Measurements from ENCODE around the gene TBC1D8B.
A peak's percentile ranks its signal among the peaks of the same experiment; 100 is the strongest.
"Not testable (repeated sequence)": the region's sequence is repeated elsewhere in the genome, so short reads cannot be mapped to it uniquely, and the experiment has no call there.

The TBC1D8B gene

DNA sequence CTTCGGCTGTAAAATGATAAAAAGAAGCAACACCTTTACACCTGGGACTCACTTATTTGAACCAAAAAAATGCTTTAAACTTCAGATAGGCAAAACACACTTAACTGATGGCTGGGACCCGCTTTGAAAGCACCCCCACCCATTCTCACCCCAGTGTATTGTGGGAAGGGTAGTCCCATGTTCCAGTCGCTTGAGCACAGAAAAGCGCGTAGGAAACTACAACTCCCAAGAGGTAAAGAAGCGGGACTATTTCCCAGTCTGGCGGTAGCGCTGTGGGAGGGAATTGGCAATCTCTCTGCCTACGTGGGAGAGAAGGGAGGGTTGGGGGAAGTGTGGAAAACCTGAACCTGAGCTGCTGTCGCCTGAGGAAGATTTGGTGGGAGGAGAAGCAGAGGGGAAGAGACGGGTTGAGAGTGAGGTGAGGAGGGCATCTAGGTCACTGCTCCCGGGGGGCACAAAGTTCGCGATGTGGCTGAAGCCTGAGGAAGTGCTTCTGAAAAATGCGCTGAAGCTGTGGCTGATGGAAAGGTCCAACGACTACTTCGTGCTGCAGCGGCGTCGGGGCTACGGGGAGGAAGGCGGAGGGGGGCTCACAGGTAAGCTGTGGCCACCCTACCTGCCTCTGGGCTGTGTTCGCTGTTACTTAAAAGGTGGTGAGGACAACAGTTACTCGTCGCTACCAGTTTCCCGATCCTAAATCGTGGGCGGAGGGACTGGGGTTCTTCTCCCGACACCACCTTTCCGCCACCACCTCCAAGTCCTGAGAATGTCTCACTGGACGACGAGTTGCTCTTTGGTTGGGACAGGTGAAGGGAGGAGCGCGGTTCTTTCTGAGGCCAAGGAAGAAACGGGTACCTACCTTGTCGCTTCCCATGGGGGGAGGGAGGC lies at the start of gene TBC1D8B:
TBC1D8B (plus strand) TSS at position 286 of the 888 bp plus-strand sequence; CDS start at position 467, 181 bp downstream.
- peak; percentile 44 for DNase-seq

- DNase-seq = not testable (repeated sequence)
Observed at GRCh38 chrX:106769288-106769687, 33.2 kb upstream of the TBC1D8B start.

GRCh38 chrX:106774981-106775380 lies 27.5 kb upstream of the TBC1D8B start:
- no peak for DNase-seq

- DNase-seq = no peak
Observed at GRCh38 chrX:106780264-106780663, 22.2 kb upstream of the TBC1D8B start.

GRCh38 chrX:106780664-106781377 lies 21.7 kb upstream of the TBC1D8B start:
- DNase-seq = no peak

- no peak for DNase-seq
Observed at GRCh38 chrX:106783716-106784115, 18.8 kb upstream of the TBC1D8B start.

- DNase-seq = no peak
Observed at GRCh38 chrX:106791495-106791894, 11.0 kb upstream of the TBC1D8B start.

DNA sequence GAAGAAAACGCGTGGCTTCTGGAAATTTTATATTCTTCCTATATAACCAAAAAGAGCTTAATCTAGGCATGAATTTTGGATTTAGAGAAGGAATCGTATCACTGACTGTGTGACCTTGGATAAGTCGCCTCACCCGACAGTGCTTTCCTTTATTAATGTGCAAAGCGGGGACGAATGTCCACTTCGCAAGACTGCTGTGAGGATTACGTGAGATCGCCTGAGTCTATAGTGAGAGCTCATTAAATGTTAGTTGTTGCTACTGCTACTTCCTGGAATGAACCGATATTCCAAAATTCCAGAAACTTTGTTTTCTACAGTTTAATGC lies 448 bp upstream of the TBC1D8B start:
- no peak for DNase-seq

GRCh38 chrX:106811131-106811910 lies 8.8 kb downstream of the TBC1D8B start:
- no peak for DNase-seq

DNA sequence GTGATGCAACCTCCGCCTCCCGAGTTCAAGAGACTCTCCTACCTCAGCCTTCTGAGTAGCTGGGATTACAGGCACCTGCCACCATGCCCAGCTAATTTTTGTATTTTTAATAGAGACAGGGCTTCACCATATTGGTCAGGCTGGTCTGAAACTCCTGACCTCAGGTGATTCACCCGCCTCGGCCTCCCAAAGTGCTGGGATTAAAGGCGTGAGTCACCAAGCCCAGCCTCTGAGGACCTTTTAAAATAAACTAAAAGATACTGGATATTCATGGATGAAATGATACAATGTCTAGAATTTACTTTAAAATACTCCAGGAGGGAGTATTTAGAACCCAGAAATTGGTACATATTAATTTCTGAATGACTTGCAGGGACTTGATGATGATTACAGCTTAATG lies 10.5 kb downstream of the TBC1D8B start:
- DNase-seq = not testable (repeated sequence)

- not testable (repeated sequence) for DNase-seq
Observed at GRCh38 chrX:106814093-106814492, 11.6 kb downstream of the TBC1D8B start.

DNA sequence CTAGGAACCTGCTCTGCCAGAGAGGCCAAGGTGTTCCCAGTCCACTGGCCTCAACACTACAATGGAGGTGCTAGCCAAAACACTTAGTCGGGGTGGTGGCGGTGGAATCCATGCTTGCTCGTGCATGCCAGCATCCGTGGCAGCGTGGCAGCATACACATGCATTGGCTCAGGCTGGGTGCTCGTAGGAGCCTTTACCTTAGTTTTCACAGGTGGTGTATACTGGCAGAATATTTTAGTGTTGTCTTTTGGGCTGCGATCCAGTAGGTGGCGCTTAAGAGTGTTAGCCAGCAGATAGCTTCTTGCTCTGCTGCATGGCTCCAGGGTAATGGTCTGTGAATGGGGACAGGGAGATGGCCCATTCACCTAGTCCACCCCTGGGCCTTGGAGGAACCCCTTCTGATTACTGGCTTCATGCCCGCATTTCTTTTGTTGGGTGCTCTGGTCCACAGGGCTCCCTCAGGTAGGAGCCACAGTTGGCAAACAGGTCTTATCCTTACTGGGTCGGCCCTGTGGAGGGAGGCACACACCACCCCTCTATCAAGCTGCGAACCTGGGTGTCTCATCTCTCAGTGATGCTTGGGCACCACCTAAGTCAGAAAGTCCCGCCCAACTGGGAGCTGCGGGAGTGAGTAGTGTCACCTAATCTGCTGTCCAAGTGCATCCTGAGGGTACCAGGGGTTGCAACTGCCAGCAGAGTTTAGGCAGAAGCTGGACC lies 60.7 kb downstream of the TBC1D8B start:
- DNase-seq = peak; percentile 46

- DNase-seq = no peak
Observed at GRCh38 chrX:106863697-106864096, 61.2 kb downstream of the TBC1D8B start.

DNA sequence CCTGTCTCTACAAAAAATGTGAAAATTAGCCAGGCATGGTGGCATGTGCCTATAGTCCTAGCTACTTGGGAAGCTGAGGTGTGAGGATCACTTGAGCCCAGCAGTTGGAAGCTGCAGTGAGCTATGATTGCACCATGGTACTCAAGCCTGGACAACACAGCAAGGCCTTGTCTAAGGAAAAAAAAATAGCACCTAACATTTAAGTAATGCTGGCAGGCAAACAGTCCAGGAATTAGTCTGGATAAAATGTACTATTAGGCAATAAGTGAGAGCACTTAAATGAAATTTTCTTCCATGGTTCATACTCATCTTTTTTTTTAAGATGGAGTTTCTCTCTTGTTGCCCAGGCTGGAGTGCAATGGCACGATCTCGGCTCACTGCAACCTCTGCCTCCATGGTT lies 70.3 kb downstream of the TBC1D8B start:
- DNase-seq = not testable (repeated sequence)

GRCh38 chrX:106874075-106874474 lies 71.6 kb downstream of the TBC1D8B start:
- DNase-seq = peak; percentile 28

DNA sequence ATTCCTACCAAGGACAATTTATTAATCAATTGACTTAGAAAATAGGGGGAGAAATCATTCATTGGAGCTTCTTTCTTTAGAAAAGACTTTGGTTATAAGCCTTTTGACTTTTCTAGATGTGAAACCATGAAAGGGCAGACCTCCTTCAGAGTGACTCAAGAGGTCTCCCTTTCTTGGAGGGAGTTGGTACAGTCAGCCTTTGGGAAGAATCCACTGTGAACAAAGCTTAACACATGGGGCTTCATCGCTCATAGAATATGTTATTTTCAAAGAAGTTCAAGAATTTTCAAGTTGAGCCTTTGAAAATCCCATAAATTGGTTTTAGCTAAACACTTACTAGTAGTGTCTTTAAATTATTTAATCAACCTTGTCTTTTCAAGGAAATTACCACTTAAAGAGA lies 72.7 kb downstream of the TBC1D8B start:
- DNase-seq = no peak

GRCh38 chrX:106889468-106889867 lies 87.0 kb downstream of the TBC1D8B start:
- no peak for DNase-seq

DNA sequence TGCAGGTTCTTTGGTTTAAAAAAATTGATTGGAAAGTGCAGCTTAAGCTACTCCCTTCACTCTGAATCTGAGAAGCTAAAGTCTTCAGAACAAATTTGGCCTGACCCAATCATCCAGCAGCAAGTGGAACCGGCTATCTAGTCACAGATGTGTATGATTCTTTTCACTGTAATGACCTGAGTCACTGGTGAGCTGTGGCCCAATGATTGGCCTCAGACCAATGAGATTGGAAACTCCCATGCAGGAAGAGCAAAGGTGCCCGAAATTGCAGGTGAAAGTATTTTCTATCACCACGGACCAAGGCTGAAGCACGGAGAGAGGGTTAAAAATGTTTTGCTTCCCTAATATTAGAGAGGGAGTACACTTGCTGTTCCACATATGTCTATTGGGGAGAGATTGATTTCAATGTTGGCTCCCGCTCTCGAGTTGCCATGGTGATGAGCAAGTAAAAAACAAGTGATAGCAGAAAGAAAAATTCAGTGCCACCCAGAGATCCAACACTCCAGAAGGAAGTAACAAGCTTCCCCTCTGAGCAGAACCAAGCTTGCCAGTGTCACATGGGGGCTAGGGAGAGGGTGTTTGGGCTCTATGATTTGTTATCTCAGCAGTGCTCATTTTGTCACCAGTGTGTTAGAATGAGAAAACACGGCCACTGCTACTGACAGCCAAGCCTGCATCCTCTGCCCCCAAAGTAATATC lies 89.4 kb downstream of the TBC1D8B start:
- no peak for DNase-seq

- DNase-seq = peak; percentile 67
Observed at GRCh38 chrX:106894392-106894909, 92.0 kb downstream of the TBC1D8B start.

DNA sequence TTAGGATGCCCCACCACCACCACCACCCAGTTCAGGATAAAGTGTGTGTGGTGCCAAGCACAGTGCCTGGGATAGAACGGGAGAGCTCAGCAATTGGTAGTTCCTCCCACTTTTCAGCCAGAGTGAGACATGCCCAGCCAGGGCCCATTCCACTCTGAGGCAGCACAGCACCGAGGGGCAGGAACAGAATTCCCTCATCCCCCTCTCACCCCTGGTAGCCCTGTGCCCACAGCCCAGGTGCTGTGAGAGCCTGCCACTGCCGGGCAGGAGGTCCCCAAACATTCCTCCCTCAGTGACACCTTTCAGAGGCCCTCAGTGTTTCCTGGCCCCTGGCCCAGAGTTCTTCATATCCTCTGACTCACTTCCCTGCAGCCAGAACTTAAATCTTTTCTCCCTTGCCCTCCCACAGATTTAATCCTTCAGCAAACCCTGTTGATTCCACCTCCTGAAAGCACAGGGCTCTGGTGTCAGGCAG lies 92.5 kb downstream of the TBC1D8B start:
- DNase-seq = no peak

DNA sequence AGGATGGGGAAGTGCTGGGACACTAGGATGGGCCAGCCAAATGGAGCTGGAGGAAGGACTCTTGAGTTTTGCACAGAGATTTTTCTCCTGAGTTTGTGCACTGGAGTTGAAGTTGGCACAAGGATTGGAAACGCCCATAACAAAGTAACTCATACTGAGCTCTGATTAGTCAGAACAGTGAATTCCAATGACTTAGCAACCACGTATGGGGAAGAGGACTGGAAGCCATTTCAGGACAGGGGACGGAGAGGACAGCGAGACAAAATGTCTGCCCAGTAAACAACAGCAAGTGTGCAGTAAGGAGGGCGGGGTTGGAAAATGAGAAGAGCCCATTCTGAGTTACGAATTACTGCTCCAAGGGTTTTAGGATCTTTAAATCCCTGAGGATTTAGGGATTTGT lies 94.8 kb downstream of the TBC1D8B start:
- no peak for DNase-seq

- DNase-seq = peak; percentile 61
Observed at GRCh38 chrX:106898462-106898861, 96.0 kb downstream of the TBC1D8B start.
